ENCODE results near the gene PLA2G12B. TPM values are rescaled to one million over a fixed set of nuclear protein-coding genes. Genes with fewer than 3 reads are reported as not detected.
"Not testable (repeated sequence)": the region's sequence is repeated elsewhere in the genome, so short reads cannot be mapped to it uniquely, and the experiment has no call there.

PLA2G12B gene
- total RNA-seq = not detected
- polyA plus RNA-seq = under 1 TPM in 1 of 3 donors, not detected in 2; 0.05 TPM
- long read RNA-seq, donor 1 = 0 reads
- long read RNA-seq, donor 2 = 0 reads

- no peak for DNase-seq
- TF ChIP-seq CTCF (IDR thresholded peaks at IDR 0.05 in 8 of 11, conservative IDR thresholded peaks at IDR 0.05 in 3 of 11) = no peak
- TF ChIP-seq POLR2A (IDR thresholded peaks at IDR 0.05) = no peak
- no peak for TF ChIP-seq POLR2AphosphoS5 (IDR thresholded peaks at IDR 0.05)
- H3K27me3 ChIP-seq (replicated peaks in 1 of 7) = peaks cover 0 to 12% (median 0%) of the 10 kb centered on the region in 7 donors
- H3K9me3 ChIP-seq = no peaks in the 10 kb centered on the region
- whole genome bisulfite sequencing, 5 donors = 83 to 91% (median 90%) methylated on average over 12 of the region's 12 CpGs
- H3K36me3 ChIP-seq = no peaks in the 10 kb centered on the region
- no peak within 1 kb of the TSS for H3K27ac ChIP-seq
- intact Hi-C loops (cut with DNase I; ENCODE audit: low total_unique reads) = no loop called here
- no peaks in the 10 kb centered on the region for H3K4me1 ChIP-seq
- no peak within 1 kb of the TSS for H3K4me3 ChIP-seq
Observed at GRCh38 chr10:72954596-72955554, at the start of gene PLA2G12B. Gene PLA2G12B, minus strand, starts transcription at chr10:72954806. Its CDS starts 121 bp downstream, at chr10:72954685.

GRCh38 chr10:73003822-73004221 lies 49.2 kb upstream of the PLA2G12B start:
- Histone ChIP-seq H3K4me3 (no peak overlapping the region), H3K9me3 (peaks cover 0 to under 1% (median 0%) of the 10 kb centered on the region in 8 donors), H3K27ac (no peak overlapping the region), H3K36me3 (peaks cover 0 to 60% (median 32%) of the 10 kb centered on the region in 6 donors), H3K4me1 (no peaks in the 10 kb centered on the region), H3K27me3 (replicated peaks in 1 of 7) (no peaks in the 10 kb centered on the region)
- TF ChIP-seq POLR2A (IDR thresholded peaks at IDR 0.05) = no peak
- TF ChIP-seq CTCF (IDR thresholded peaks at IDR 0.05 in 8 of 11, conservative IDR thresholded peaks at IDR 0.05 in 3 of 11) = no peak
- no peak for TF ChIP-seq POLR2AphosphoS5 (IDR thresholded peaks at IDR 0.05)
- no peak for DNase-seq
- intact Hi-C loops (cut with DNase I; ENCODE audit: low total_unique reads) = no loop called here

- intact Hi-C loops (cut with DNase I; ENCODE audit: low total_unique reads) = no loop called here
- H3K4me3 ChIP-seq = no peak overlapping the region
- WGBS, 5 donors = 92 to 100% (median 96%) methylated on average over 3 of the region's 3 CpGs
- no peaks in the 10 kb centered on the region for H3K27me3 ChIP-seq (replicated peaks in 1 of 7)
- peaks cover 0 to 31% (median 13%) of the 10 kb centered on the region in 6 donors for H3K36me3 ChIP-seq
- no peaks in the 10 kb centered on the region for H3K4me1 ChIP-seq
- TF ChIP-seq CTCF (IDR thresholded peaks at IDR 0.05 in 8 of 11, conservative IDR thresholded peaks at IDR 0.05 in 3 of 11) (no peak), POLR2A (IDR thresholded peaks at IDR 0.05) (no peak), POLR2AphosphoS5 (IDR thresholded peaks at IDR 0.05) (no peak)
- peaks cover 0 to 26% (median 22%) of the 10 kb centered on the region in 8 donors for H3K9me3 ChIP-seq
- DNase-seq = no peak
- no peak overlapping the region for H3K27ac ChIP-seq
Observed at GRCh38 chr10:73000973-73001372, 46.4 kb upstream of the PLA2G12B start.

GRCh38 chr10:72997099-72997498 lies 42.5 kb upstream of the PLA2G12B start:
- no peaks in the 10 kb centered on the region for H3K27me3 ChIP-seq (replicated peaks in 1 of 7)
- TF ChIP-seq CTCF (IDR thresholded peaks at IDR 0.05 in 8 of 11, conservative IDR thresholded peaks at IDR 0.05 in 3 of 11) (no peak), POLR2AphosphoS5 (IDR thresholded peaks at IDR 0.05) (no peak), POLR2A (IDR thresholded peaks at IDR 0.05) (no peak)
- H3K4me3 ChIP-seq = no peak overlapping the region
- H3K9me3 ChIP-seq = peaks cover 0 to 39% (median 27%) of the 10 kb centered on the region in 8 donors
- DNase-seq = no peak
- H3K36me3 ChIP-seq = peaks cover 0 to 5% (median 0%) of the 10 kb centered on the region in 6 donors
- H3K27ac ChIP-seq = no peak overlapping the region
- WGBS, 5 donors = 93 to 99% (median 96%) methylated on average over 2 of the region's 2 CpGs
- intact Hi-C loops (cut with DNase I; ENCODE audit: low total_unique reads) = no loop called here
- no peaks in the 10 kb centered on the region for H3K4me1 ChIP-seq

DNA sequence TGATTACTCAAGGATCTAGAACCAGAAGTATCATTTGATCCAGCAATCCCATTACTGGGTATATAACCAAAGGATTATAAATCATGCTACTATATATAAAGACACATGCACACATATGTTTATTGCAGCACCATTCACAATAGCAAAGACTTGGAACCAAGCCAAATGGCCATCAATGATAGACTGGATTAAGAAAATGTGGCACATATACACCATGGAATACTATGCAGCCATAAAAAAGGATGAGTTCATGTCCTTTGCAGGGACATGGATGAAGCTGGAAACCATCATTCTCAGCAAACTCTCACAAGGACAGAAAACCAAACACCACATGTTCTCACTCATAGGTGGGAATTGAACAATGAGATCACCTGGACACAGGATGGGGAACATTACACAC lies 40.9 kb upstream of the PLA2G12B start:
- H3K27ac ChIP-seq; DNase-seq; H3K36me3 ChIP-seq; H3K4me3 ChIP-seq; H3K4me1 ChIP-seq; H3K27me3 ChIP-seq (replicated peaks in 1 of 7); intact Hi-C loops (cut with DNase I; ENCODE audit: low total_unique reads): not testable (repeated sequence)
- peaks cover 0 to 39% (median 27%) of the 10 kb centered on the region in 8 donors for H3K9me3 ChIP-seq

- H3K9me3 ChIP-seq; H3K27ac ChIP-seq; intact Hi-C loops (cut with DNase I; ENCODE audit: low total_unique reads); DNase-seq; H3K4me3 ChIP-seq; H3K27me3 ChIP-seq (replicated peaks in 1 of 7); H3K4me1 ChIP-seq: not testable (repeated sequence)
- 83 to 95% (median 86%) methylated on average over 7 of the region's 7 CpGs for WGBS, 5 donors
- H3K36me3 ChIP-seq = peaks cover 0 to 14% (median 0%) of the 10 kb centered on the region in 6 donors
Observed at GRCh38 chr10:72989771-72990170, 35.2 kb upstream of the PLA2G12B start.

Measured in spleen (tissue), 13 donors.